ENCODE data around the gene LPO.

Gene LPO

DNA sequence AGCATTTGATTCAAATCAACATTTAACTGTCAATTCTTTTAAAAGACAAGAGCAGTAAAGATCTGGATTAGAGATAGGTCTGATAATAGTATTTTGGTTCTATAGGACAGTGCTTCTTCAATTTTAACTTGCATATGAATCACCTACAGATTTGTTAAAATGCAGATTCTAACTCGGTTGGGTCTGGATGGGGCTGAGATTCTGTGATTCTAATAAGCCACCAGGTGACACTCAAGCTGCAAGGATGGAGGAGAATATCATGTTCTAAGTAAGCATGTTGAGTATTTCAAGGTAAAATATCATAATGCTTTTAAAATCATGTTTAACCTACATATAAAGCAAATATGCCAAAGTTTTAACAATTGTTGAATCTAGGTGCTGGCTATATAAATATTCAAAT is 74.4 kb downstream of the LPO start:
- no peak overlapping the region for H3K4me3 ChIP-seq (ENCODE audit: low read depth, low read length)
- no peak for DNase-seq (ENCODE audit: low read depth)
- TF ChIP-seq, protein P1, sequence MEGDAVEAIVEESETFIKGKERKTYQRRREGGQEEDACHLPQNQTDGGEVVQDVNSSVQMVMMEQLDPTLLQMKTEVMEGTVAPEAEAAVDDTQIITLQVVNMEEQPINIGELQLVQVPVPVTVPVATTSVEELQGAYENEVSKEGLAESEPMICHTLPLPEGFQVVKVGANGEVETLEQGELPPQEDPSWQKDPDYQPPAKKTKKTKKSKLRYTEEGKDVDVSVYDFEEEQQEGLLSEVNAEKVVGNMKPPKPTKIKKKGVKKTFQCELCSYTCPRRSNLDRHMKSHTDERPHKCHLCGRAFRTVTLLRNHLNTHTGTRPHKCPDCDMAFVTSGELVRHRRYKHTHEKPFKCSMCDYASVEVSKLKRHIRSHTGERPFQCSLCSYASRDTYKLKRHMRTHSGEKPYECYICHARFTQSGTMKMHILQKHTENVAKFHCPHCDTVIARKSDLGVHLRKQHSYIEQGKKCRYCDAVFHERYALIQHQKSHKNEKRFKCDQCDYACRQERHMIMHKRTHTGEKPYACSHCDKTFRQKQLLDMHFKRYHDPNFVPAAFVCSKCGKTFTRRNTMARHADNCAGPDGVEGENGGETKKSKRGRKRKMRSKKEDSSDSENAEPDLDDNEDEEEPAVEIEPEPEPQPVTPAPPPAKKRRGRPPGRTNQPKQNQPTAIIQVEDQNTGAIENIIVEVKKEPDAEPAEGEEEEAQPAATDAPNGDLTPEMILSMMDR (IDR thresholded peaks at IDR 0.05; ENCODE audit: insufficient read depth, low read depth, low read length, missing control alignments) = no peak

DNA sequence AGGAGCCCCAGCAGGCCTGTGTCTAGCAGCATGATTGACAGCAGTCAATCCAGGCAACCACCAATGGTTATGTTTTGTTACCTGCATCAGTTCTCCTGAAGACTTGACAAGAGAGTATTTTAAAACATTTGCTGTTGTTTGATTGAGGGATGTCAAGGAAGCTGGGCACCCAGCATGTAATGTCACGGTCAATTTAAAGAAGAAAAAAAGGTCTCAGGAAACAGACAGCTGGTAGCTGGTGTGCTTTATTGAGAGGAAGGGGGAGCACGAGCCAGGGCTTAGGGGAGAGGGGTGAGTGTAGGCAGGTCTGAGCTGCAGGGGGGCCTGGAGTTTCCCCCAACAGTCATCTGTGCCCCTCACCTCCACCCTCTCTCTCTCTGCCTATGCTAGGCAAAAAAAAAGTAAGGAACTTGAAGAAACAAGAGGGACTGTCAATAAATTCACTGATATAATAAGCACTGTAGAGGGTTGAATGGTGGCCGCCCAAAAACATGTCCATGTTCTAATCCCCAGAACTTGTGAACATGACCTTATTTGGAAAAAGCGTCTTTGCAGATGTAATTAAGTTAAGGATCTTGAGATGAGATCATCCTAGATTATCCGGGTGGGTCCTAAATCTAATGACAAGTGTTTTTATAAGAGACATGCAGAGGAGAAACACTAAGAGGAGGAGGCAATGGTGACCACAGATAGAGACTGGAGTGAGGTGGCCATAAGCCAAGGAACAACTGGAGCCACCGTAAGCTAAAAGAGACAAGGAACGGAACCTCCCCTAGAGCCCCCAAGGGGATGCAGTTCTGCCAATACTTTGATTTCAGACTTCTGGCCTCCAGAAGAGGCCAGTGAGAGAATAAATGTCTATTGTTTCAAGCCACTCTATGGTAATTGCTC is 75.7 kb downstream of the LPO start:
- TF ChIP-seq, protein P1 (IDR thresholded peaks at IDR 0.05; ENCODE audit: insufficient read depth, low read depth, low read length, missing control alignments) = no peak
- DNase-seq (ENCODE audit: low read depth) = no peak
- no peak overlapping the region for H3K4me3 ChIP-seq (ENCODE audit: low read depth, low read length)

DNA sequence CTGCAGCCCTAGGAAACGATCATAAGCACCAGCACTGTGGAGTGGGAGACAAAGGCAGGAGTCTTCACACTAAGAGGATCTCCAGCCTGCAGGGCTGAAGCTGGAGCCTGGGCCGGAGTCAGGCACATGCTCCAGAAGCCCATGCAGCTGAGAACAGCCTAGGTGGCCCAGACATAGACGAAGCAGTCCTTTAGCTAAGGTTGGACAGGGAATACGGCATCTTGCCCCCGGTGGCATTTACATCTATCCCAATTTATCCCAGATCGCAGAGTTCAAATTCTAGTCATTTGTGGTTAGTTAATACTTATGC is 76.3 kb downstream of the LPO start:
- no peak for DNase-seq (ENCODE audit: low read depth)
- TF ChIP-seq, protein P1 (IDR thresholded peaks at IDR 0.05; ENCODE audit: insufficient read depth, low read depth, low read length, missing control alignments) = no peak
- H3K4me3 ChIP-seq (ENCODE audit: low read depth, low read length) = no peak overlapping the region

DNA sequence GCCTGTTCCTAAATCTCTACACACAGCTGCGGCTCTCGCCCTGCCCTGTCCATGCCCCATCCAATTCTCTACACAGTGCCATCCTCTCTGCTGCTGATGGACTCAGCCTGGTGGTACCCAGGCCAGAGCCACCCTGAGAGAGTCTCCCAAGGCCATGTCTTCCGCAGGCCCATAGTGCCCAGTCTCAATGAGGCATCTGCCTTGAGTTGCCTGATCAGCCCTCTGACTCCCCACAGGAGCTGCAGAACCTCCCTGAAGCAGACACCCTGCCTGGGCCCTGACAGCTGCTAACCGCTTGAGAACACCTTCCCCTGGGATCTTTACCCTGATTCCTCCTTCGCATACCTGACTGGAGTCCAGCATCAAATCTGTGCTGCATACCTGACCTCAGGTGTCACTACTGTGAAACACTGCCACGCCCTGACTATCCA is 76.9 kb downstream of the LPO start:
- TF ChIP-seq, protein P1 (IDR thresholded peaks at IDR 0.05; ENCODE audit: insufficient read depth, low read depth, low read length, missing control alignments) = no peak
- DNase-seq (ENCODE audit: low read depth) = no peak
- no peak overlapping the region for H3K4me3 ChIP-seq (ENCODE audit: low read depth, low read length)

DNA sequence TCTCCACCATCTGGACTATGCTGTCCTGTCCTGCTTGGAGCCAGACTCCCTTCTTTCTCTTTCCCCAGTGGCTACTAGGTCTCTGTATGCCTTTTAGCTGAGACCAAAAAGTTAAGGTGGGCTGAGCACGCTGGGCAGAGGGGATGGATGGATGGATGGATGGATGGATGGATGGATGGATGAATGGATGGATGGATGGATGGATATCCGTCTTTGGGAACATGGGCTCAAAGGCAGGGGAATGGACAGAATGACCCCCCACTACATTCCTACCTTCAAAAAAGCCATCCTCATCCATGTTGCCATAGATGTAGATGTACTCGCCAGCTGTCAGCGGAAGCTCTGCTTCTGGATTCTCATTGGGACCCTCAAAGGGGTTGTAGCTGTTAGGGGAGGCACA is 77.4 kb downstream of the LPO start:
- no peak overlapping the region for H3K4me3 ChIP-seq (ENCODE audit: low read depth, low read length)
- TF ChIP-seq, protein P1 (IDR thresholded peaks at IDR 0.05; ENCODE audit: insufficient read depth, low read depth, low read length, missing control alignments) = no peak
- DNase-seq (ENCODE audit: low read depth) = no peak

DNA sequence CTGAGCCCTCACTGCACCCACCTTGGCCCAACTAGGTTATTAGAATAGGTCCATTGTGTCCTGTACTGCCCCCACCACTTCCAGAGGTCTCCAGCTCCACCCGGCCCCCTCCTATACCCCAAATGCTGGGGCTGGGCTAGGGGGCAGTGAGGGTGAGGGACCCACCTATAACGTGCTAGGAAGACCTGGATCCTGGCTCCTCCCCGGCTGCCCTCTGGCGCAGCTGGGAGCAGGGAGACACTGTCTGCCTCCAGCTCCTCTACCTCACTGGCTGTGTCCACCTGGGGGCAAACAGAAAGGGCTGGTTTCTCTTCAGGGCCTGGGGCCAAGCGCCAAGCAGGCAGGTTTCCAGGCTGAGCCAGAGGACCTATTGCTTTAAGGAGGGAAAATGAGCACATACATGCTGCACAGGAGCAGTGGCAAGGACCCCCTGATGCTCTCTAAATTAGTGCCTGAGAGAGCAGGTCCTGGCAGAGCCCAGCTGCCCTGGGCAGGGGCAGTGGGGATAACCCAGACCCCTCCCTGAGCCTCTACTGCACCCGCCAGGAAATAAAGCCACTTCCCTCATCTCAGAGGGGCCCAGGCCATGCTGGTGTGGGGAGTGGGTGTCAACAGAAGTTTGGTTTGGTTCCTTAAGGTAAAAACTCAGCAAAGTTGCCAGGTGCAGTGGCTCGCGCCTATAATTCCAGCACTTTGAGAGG is 78.0 kb downstream of the LPO start:
- no peak overlapping the region for H3K4me3 ChIP-seq (ENCODE audit: low read depth, low read length)
- TF ChIP-seq, protein P1 (IDR thresholded peaks at IDR 0.05; ENCODE audit: insufficient read depth, low read depth, low read length, missing control alignments) = no peak
- DNase-seq (ENCODE audit: low read depth) = no peak

Data from GM12865 (cell line).